Mesendoderm (in vitro differentiated cells): ENCODE data around the gene PCYOX1L.

Experiments used
- DNase-seq: peaks from one replicate; pipeline ENCODE4 v3.0.0; 2013
- H2AK5ac ChIP-seq: 2 replicates; pipeline ENCODE4 v1.6.1; 2013; ENCODE audit warnings: low read length, inconsistent platforms
- H2BK120ac ChIP-seq: 2 replicates; pipeline ENCODE4 v1.6.1; 2013; ENCODE audit warnings: low read depth, mild to moderate bottlenecking, low read length, moderate library complexity, mixed read lengths
- H2BK15ac ChIP-seq: replicated peaks from 2 replicates; pipeline ENCODE4 v1.6.1; 2013; ENCODE audit warnings: low read depth, mild to moderate bottlenecking, moderate library complexity
- H2BK5ac ChIP-seq: 2 replicates; pipeline ENCODE4 v1.6.1; 2013; ENCODE audit warnings: low read length, inconsistent platforms
- H3K18ac ChIP-seq: 2 replicates; pipeline ENCODE4 v1.6.1; 2013; ENCODE audit warnings: mild to moderate bottlenecking, low read length, mixed read lengths
- H3K23ac ChIP-seq: one replicate; pipeline ENCODE4 v1.6.1; 2013; ENCODE audit warnings: low read length
- H3K27ac ChIP-seq: 2 replicates; pipeline ENCODE4 v1.5.1; 2013; ENCODE audit warnings: low read depth, mild to moderate bottlenecking, inconsistent platforms, low read length, moderate library complexity
- H3K27me3 ChIP-seq: 2 replicates; pipeline ENCODE4 v1.6.1; 2013; ENCODE audit warnings: low read length, control low read depth, mild to moderate bottlenecking, inconsistent platforms; ENCODE audit not compliant: insufficient read depth, poor library complexity
- H3K36me3 ChIP-seq: 2 replicates; pipeline ENCODE4 v1.6.1; 2013; ENCODE audit warnings: low read length, inconsistent platforms; ENCODE audit not compliant: control insufficient read depth, insufficient read depth
- H3K4ac ChIP-seq: one replicate; pipeline ENCODE4 v1.6.1; 2013; ENCODE audit warnings: low read depth, mild to moderate bottlenecking, low read length, moderate library complexity
- H3K4me1 ChIP-seq: 2 replicates; pipeline ENCODE4 v1.6.1; 2013; ENCODE audit warnings: low read depth, low read length, inconsistent platforms; ENCODE audit not compliant: control insufficient read depth
- H3K4me2 ChIP-seq: 2 replicates; pipeline ENCODE4 v1.6.1; 2013; ENCODE audit warnings: low read length
- H3K4me3 ChIP-seq: 2 replicates; pipeline ENCODE4 v1.5.1; 2013; ENCODE audit warnings: mild to moderate bottlenecking, low read length
- H3K56ac ChIP-seq: one replicate; pipeline ENCODE4 v1.6.1; 2013; ENCODE audit warnings: low read length
- H3K79me1 ChIP-seq: 2 replicates; pipeline ENCODE4 v1.6.1; 2013; ENCODE audit warnings: low read length, inconsistent platforms
- H3K79me2 ChIP-seq: 2 replicates; pipeline ENCODE4 v1.6.1; 2013; ENCODE audit warnings: mild to moderate bottlenecking, low read length; ENCODE audit not compliant: control insufficient read depth, insufficient read depth
- H3K9ac ChIP-seq: 2 replicates; pipeline ENCODE4 v1.6.1; 2013; ENCODE audit warnings: low read length, inconsistent platforms
- H4K5ac ChIP-seq: one replicate; pipeline ENCODE4 v1.6.1; 2013; ENCODE audit warnings: low read length
- H4K8ac ChIP-seq: one replicate; pipeline ENCODE4 v1.6.1; 2013; ENCODE audit warnings: low read depth, mild to moderate bottlenecking, control low read depth, low read length, moderate library complexity
- WGBS: extraction: QIAGEN DNeasy Blood & Tissue Kit; methylation state at CpG from one replicate; pipeline ENCODE4 v1.1.7; 2013; ENCODE audit warnings: low lambda C conversion rate, missing lambda C conversion rate; ENCODE audit not compliant: insufficient coverage; ENCODE audit errors: extremely low coverage; 5-methylcytosine and 5-hydroxymethylcytosine counted together

The PCYOX1L gene

GRCh38 chr5:149400304-149400703 is 42.5 kb downstream of the PCYOX1L start:
- Histone ChIP-seq H2BK120ac (no peak overlapping the region), H3K4me1 (peaks cover 9% of the 10 kb centered on the region)

DNA sequence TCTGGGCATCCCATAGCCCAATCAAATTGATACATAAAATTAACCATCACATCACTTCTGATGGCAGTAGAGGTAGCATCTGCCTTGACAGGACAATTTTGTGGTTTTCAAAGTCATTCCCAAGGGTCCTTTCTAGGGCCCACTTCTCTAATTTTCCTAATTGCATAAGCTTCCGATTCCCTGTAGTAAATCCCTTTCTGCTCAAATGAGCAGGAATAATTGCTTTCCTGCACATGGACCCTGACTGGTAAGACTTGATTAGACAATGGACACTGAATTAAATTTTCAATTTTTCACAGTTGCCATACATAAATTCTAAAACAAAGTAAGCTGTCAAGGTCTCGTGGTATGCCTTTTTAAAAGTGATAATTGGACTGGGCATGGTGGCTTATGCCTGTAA is 43.2 kb downstream of the PCYOX1L start:
- no CpG with 5 or more reads among the region's 2 CpGs for WGBS
- H2BK5ac ChIP-seq = no peak overlapping the region
- no peak overlapping the region for H3K18ac ChIP-seq

More at GRCh38 chr5:149400304-149400703, 42.5 kb downstream of the PCYOX1L start:
- H2BK15ac ChIP-seq = peak overlapping the region; percentile 2
- H3K4me3 ChIP-seq = no peak overlapping the region
- H3K56ac ChIP-seq = peak overlapping the region; percentile 37
- WGBS = no CpG with 5 or more reads among the region's 6 CpGs
- DNase-seq = peak; percentile 68
- no peak overlapping the region for H3K4ac ChIP-seq
- no peak overlapping the region for H3K23ac ChIP-seq
- H3K27ac ChIP-seq = no peak overlapping the region
- H3K79me1 ChIP-seq = no peaks in the 10 kb centered on the region
- H2AK5ac ChIP-seq = no peak overlapping the region
- no peak overlapping the region for H3K18ac ChIP-seq
- H3K79me2 ChIP-seq = no peaks in the 10 kb centered on the region
- no peak overlapping the region for H2BK5ac ChIP-seq
- no peak overlapping the region for H4K8ac ChIP-seq
- H3K27me3 ChIP-seq = no peaks in the 10 kb centered on the region
- no peak overlapping the region for H3K4me2 ChIP-seq
- H3K36me3 ChIP-seq = no peaks in the 10 kb centered on the region
- no peak overlapping the region for H3K9ac ChIP-seq
- no peak overlapping the region for H4K5ac ChIP-seq

GRCh38 chr5:149402291-149402690 is 44.4 kb downstream of the PCYOX1L start:
- Histone ChIP-seq H4K5ac (no peak overlapping the region), H3K79me1 (no peaks in the 10 kb centered on the region), H2AK5ac (no peak overlapping the region), H3K4me1 (peaks cover 10% of the 10 kb centered on the region), H4K8ac (no peak overlapping the region), H2BK120ac (peak overlapping the region; percentile 2), H3K4me3 (no peak overlapping the region), H3K23ac (no peak overlapping the region), H3K56ac (peak overlapping the region; percentile 68), H3K27me3 (no peaks in the 10 kb centered on the region), H3K36me3 (no peaks in the 10 kb centered on the region), H3K9ac (no peak overlapping the region), H2BK5ac (no peak overlapping the region), H3K79me2 (no peaks in the 10 kb centered on the region), H3K27ac (peak overlapping the region; percentile 63), H3K18ac (peak overlapping the region; percentile 81), H3K4me2 (no peak overlapping the region), H3K4ac (no peak overlapping the region), H2BK15ac (no peak overlapping the region)
- DNase-seq = peak; percentile 94
- no CpG with 5 or more reads among the region's 3 CpGs for WGBS

More for the DNA sequence above, 43.2 kb downstream of the PCYOX1L start:
- no peak overlapping the region for H2BK15ac ChIP-seq
- H4K5ac ChIP-seq = no peak overlapping the region
- no peak overlapping the region for H3K4ac ChIP-seq
- H3K9ac ChIP-seq = no peak overlapping the region
- H3K27me3 ChIP-seq = no peaks in the 10 kb centered on the region
- no peak overlapping the region for H2BK120ac ChIP-seq
- no peak for DNase-seq
- peaks cover 9% of the 10 kb centered on the region for H3K4me1 ChIP-seq
- H3K4me2 ChIP-seq = no peak overlapping the region
- H3K56ac ChIP-seq = no peak overlapping the region
- H3K27ac ChIP-seq = no peak overlapping the region
- H4K8ac ChIP-seq = no peak overlapping the region
- H3K4me3 ChIP-seq = no peak overlapping the region
- no peak overlapping the region for H2AK5ac ChIP-seq
- H3K23ac ChIP-seq = no peak overlapping the region
- no peaks in the 10 kb centered on the region for H3K79me2 ChIP-seq
- H3K79me1 ChIP-seq = no peaks in the 10 kb centered on the region
- no peaks in the 10 kb centered on the region for H3K36me3 ChIP-seq

DNA sequence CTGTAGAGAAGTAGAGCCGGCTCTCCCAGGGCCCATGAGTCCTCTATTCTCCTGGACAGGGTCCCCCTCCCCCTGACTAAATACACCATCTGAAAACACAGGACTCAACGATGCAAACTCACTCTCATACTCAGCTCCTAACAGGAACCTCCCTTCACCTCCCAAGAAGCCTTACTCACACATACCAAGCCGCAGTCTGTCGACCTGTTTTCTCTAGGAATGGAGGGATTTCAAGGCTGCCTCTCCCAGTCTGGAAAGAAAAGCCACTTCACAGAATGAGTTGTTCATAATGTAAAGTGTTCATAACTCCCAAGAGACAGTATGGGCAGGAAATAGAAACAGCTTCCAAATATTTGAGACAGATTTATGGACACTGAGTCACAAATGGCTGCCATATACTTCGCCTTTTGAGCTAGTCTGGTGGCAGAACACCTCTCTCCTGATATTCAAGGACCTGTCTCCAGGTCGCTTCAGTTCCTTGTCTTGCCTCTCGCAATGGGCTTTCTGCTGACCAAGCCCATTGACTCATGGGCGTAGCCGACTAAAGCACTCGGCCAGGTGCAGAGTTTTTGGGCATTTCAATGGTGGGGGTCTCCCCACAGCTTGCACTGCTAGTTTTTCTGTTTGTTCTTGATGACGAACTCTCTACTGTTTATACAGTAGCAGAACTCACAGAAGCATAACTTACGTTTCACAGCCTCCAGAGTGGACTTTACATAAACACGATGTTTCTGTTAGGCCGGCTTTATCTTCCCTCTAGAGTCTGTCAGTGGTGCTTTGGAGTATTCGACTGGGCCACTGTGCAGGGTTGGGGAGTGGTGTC is 46.3 kb downstream of the PCYOX1L start:
- H3K23ac ChIP-seq = no peak overlapping the region
- no peak overlapping the region for H3K27ac ChIP-seq
- no peak overlapping the region for H3K4me3 ChIP-seq
- no peak overlapping the region for H3K9ac ChIP-seq
- peak; percentile 34 for DNase-seq
- H3K4ac ChIP-seq = no peak overlapping the region
- H3K27me3 ChIP-seq = no peaks in the 10 kb centered on the region
- H3K18ac ChIP-seq = no peak overlapping the region
- H3K56ac ChIP-seq = peak overlapping the region; percentile 77
- H3K79me1 ChIP-seq = no peaks in the 10 kb centered on the region
- H2BK15ac ChIP-seq = no peak overlapping the region
- H4K5ac ChIP-seq = no peak overlapping the region
- no peak overlapping the region for H2BK120ac ChIP-seq
- H2AK5ac ChIP-seq = peak overlapping the region; percentile 43
- peaks cover 10% of the 10 kb centered on the region for H3K4me1 ChIP-seq
- no CpG with 5 or more reads among the region's 15 CpGs for WGBS
- no peak overlapping the region for H4K8ac ChIP-seq
- H3K4me2 ChIP-seq = no peak overlapping the region
- no peaks in the 10 kb centered on the region for H3K36me3 ChIP-seq
- no peak overlapping the region for H2BK5ac ChIP-seq
- H3K79me2 ChIP-seq = no peaks in the 10 kb centered on the region

- Histone ChIP-seq H3K27me3 (no peaks in the 10 kb centered on the region), H3K79me1 (no peaks in the 10 kb centered on the region), H2BK15ac (no peak overlapping the region), H2AK5ac (peak overlapping the region; percentile 62), H4K8ac (no peak overlapping the region), H3K79me2 (no peaks in the 10 kb centered on the region), H3K4me3 (no peak overlapping the region), H2BK5ac (peak overlapping the region; percentile 55), H3K18ac (no peak overlapping the region), H3K27ac (no peak overlapping the region), H3K4me1 (peaks cover 12% of the 10 kb centered on the region), H3K23ac (no peak overlapping the region), H2BK120ac (no peak overlapping the region), H3K9ac (peak overlapping the region; percentile 12), H3K56ac (peak overlapping the region; percentile 77), H3K4ac (no peak overlapping the region), H3K4me2 (no peak overlapping the region), H4K5ac (no peak overlapping the region), H3K36me3 (no peaks in the 10 kb centered on the region)
- peak; percentile 66 for DNase-seq
- WGBS = no CpG with 5 or more reads among the region's 17 CpGs
Measured at GRCh38 chr5:149404746-149405549, 47.1 kb downstream of the PCYOX1L start.
